Gastrocnemius medialis (tissue), 4 donors: ENCODE data around the gene OR7C1. TPM values are rescaled to one million over a fixed set of nuclear protein-coding genes. Genes with fewer than 3 reads are reported as not detected.

Experiments used
- ATAC-seq, 2 donors: fragments of 150-250 bp; one replicate each; pipeline ENCODE4 v1.9.1; 2016
- DNase-seq, 2 donors: peaks; one replicate each; pipeline ENCODE4 v3.0.0-alpha.2; 2019
- H3K27ac ChIP-seq, 4 donors: fragments of 200-600 bp; sonication (generic); 1 replicate in 1 of 4; 2 replicates in 3 of 4; pipeline ENCODE4 v1.5.1; 2016 to 2018; ENCODE audit warnings: mild to moderate bottlenecking in 2 of 4, moderate library complexity in 1 of 4
- H3K27me3 ChIP-seq, 3 donors: fragments of 200-600 bp; sonication (generic) in 2 of 3; 1 replicate in 1 of 3; 2 replicates in 2 of 3; pipeline versions ENCODE4 v1.5.1 to v1.6.0; 2016 to 2019; ENCODE audit warnings: mild to moderate bottlenecking in 1 of 3, moderate library complexity in 1 of 3
- H3K36me3 ChIP-seq, 2 donors: fragments of 200-600 bp; sonication (generic) in 1 of 2; one replicate each; pipeline ENCODE4 v1.5.1; 2017 to 2018
- H3K4me1 ChIP-seq, 2 donors: fragments of 200-600 bp; sonication (generic) in 1 of 2; one replicate each; pipeline ENCODE4 v1.5.1; 2016 to 2017; ENCODE audit warnings: mild to moderate bottlenecking in 2 of 2
- H3K4me3 ChIP-seq, 4 donors: fragments of 200-600 bp; sonication (generic) in 3 of 4; 1 replicate in 1 of 4; 2 replicates in 3 of 4; pipeline ENCODE4 v1.5.1; 2016 to 2019; ENCODE audit warnings: mild to moderate bottlenecking in 2 of 4
- H3K9me3 ChIP-seq, 3 donors: fragments of 200-600 bp; sonication (generic) in 2 of 3; 1 replicate in 1 of 3; 2 replicates in 2 of 3; pipeline ENCODE4 v1.5.1; 2016 to 2019
- CTCF ChIP-seq, 5 experiments: fragments of 450-650 bp in 3 of 5; fragments of 200-600 bp in 2 of 5; sonication (generic) in 2 of 5; IDR thresholded peaks in 4 of 5; conservative IDR thresholded peaks in 1 of 5; 1 replicate in 4 of 5; 2 replicates in 1 of 5; pipeline ENCODE4 v1.5.1; 2016 to 2019; ENCODE audit warnings: antibody characterized with exemption in 5 of 5, mild to moderate bottlenecking in 3 of 5, moderate library complexity in 3 of 5
- POLR2A ChIP-seq, 2 donors: fragments of 450-650 bp; IDR thresholded peaks; one replicate each; pipeline ENCODE4 v1.6.1; 2017; ENCODE audit warnings: antibody characterized with exemption in 2 of 2, mild to moderate bottlenecking in 2 of 2, moderate library complexity in 2 of 2
- in situ Hi-C, 4 donors: fragments of 200-750 bp; cut with MboI; loops; one replicate each; pipeline versions ENCODE4 v1.15.0 to v1.8.0; 2017; ENCODE audit warnings: low sequenced_read_pairs in 4 of 4
- intact Hi-C: fragments of 100-400 bp; cut with DNase I; formaldehyde crosslinking; loops from one replicate; pipeline ENCODE4 v1.15.1; 2023; ENCODE audit warnings: low total_unique reads
- total RNA-seq, 4 donors: library from RNA; depleted of rRNA; stranded (reverse); fragments of >200 nt; gene quantifications; one replicate each; pipeline versions ENCODE4 v1.1.0 to v1.2.3, GENCODE V29; 2016

OR7C1 gene
- under 1 TPM; 0.02 to 0.05 (median 0.04) TPM for total RNA-seq

GRCh38 chr19:14835011-14835410 is at the start of gene OR7C1, which contains the start of gene OR7A5:
Gene OR7C1, minus strand, starts transcription at chr19:14835185. Its CDS starts 35,049 bp downstream, at chr19:14800136.
Gene OR7A5, minus strand, starts transcription at chr19:14835185. Its CDS starts 6,944 bp downstream, at chr19:14828241.
- Histone ChIP-seq H3K9me3 (peaks cover 0 to 3% (median 0%) of the 10 kb centered on the region in 3 donors), H3K27ac (peak within 1 kb of the TSS in 2 of 4 donors; percentile 31 to 45), H3K36me3 (no peaks in the 10 kb centered on the region), H3K4me1 (no peaks in the 10 kb centered on the region), H3K27me3 (no peaks in the 10 kb centered on the region), H3K4me3 (no peak within 1 kb of the TSS)
- TF ChIP-seq CTCF (IDR thresholded peaks at IDR 0.05 in 4 of 5, conservative IDR thresholded peaks at IDR 0.05 in 1 of 5) (no peak), POLR2A (IDR thresholded peaks at IDR 0.05) (no peak)
- intact Hi-C loops (no loop called here), in situ Hi-C loops (no loop called here)
- no peak for DNase-seq
- ATAC-seq: peak; percentile 24 to 75

- DNase-seq: no peak
- Histone ChIP-seq H3K36me3 (no peaks in the 10 kb centered on the region), H3K4me3 (no peak overlapping the region), H3K9me3 (no peaks in the 10 kb centered on the region), H3K27ac (no peak overlapping the region), H3K27me3 (no peaks in the 10 kb centered on the region), H3K4me1 (no peaks in the 10 kb centered on the region)
- ATAC-seq: no peak
- TF ChIP-seq CTCF (IDR thresholded peaks at IDR 0.05 in 4 of 5, conservative IDR thresholded peaks at IDR 0.05 in 1 of 5) (no peak), POLR2A (IDR thresholded peaks at IDR 0.05) (no peak)
- intact Hi-C loops (no loop called here), in situ Hi-C loops (no loop called here)
Measured at GRCh38 chr19:14871619-14872230, 36.7 kb upstream of the OR7C1 start.

- H3K9me3 ChIP-seq: no peaks in the 10 kb centered on the region
- DNase-seq (no peak), ATAC-seq (no peak)
- in situ Hi-C loops (no loop called here), intact Hi-C loops (no loop called here)
- no peaks in the 10 kb centered on the region for H3K4me1 ChIP-seq
- H3K36me3 ChIP-seq: no peaks in the 10 kb centered on the region
- H3K27ac ChIP-seq: no peak overlapping the region
- no peaks in the 10 kb centered on the region for H3K27me3 ChIP-seq
- TF ChIP-seq POLR2A (IDR thresholded peaks at IDR 0.05) (no peak), CTCF (IDR thresholded peaks at IDR 0.05 in 4 of 5, conservative IDR thresholded peaks at IDR 0.05 in 1 of 5) (no peak)
- no peak overlapping the region for H3K4me3 ChIP-seq
Measured at GRCh38 chr19:14868497-14868896, 33.5 kb upstream of the OR7C1 start.

GRCh38 chr19:14848822-14849221 is 13.8 kb upstream of the OR7C1 start, which contains the start of gene OR7A10:
Gene OR7A10, minus strand, starts transcription at chr19:14848922. Its CDS starts 7,045 bp downstream, at chr19:14841877.
- TF ChIP-seq CTCF (IDR thresholded peaks at IDR 0.05 in 4 of 5, conservative IDR thresholded peaks at IDR 0.05 in 1 of 5): no peak
- TF ChIP-seq POLR2A (IDR thresholded peaks at IDR 0.05): no peak
- H3K27ac ChIP-seq: no peak within 1 kb of the TSS
- no peaks in the 10 kb centered on the region for H3K9me3 ChIP-seq
- no peaks in the 10 kb centered on the region for H3K4me1 ChIP-seq
- no peak for ATAC-seq
- no peak within 1 kb of the TSS for H3K4me3 ChIP-seq
- no peak for DNase-seq
- in situ Hi-C loops (no loop called here), intact Hi-C loops (no loop called here)
- H3K36me3 ChIP-seq: no peaks in the 10 kb centered on the region
- H3K27me3 ChIP-seq: no peaks in the 10 kb centered on the region
